A549 (cell line): ENCODE data around the gene ACTN2. TPM values are rescaled to one million over a fixed set of nuclear protein-coding genes. Genes with fewer than 3 reads are reported as not detected.

Experiments
- ATAC-seq, 2 experiments: fragments of 200-7000 bp in 1 of 2; fragments of >200 bp in 1 of 2; cut with Nextera tagmentation in 1 of 2; cut with Tn5 transposase in 1 of 2; 3 replicates each; pipeline versions ENCODE4 v1.8.0 to v1.9.1; 2018 to 2020; ENCODE audit warnings: mild to moderate bottlenecking in 1 of 2, moderate library complexity in 1 of 2
- CTCF ChIA-PET: fragments of 300-600 bp; sonication (Branson Sonifier 250); formaldehyde crosslinking; extraction: SDS; loops from one replicate; lab custom pipeline; 2021; ENCODE audit warnings: antibody characterized with exemption, inconsistent platforms; lab: Yijun Ruan, JAX
- POLR2A ChIA-PET: fragments of 350-600 bp; formaldehyde crosslinking; extraction: SDS; loops from one replicate; lab custom pipeline; 2021; ENCODE audit warnings: antibody characterized with exemption, inconsistent platforms; lab: Yijun Ruan, JAX
- DNase-seq, 2 experiments: peaks; one replicate each; pipeline versions ENCODE4 v3.0.0 to v3.0.0-alpha.2; 2011 to 2016; ENCODE audit warnings: low read depth in 1 of 2, low spot score in 1 of 2
- FAIRE-seq: peaks from 2 replicates; lab custom pipeline; 2011; peaks lifted over from hg19 to GRCh38; lab: Jason Lieb, UNC
- H3K27ac ChIP-seq, 2 experiments: fragments of >200 bp; sonication (Bioruptor Twin); formaldehyde crosslinking; 3 replicates each; pipeline ENCODE4 v1.5.1; 2016 to 2017
- H3K4me1 ChIP-seq: fragments of >200 bp; sonication (Bioruptor Twin); formaldehyde crosslinking; 3 replicates; pipeline ENCODE4 v1.6.1; 2016
- H3K4me2 ChIP-seq: fragments of >200 bp; sonication (Bioruptor Twin); formaldehyde crosslinking; 3 replicates; pipeline ENCODE4 v1.6.1; 2016
- H3K4me3 ChIP-seq: fragments of >200 bp; sonication (Bioruptor Twin); formaldehyde crosslinking; 3 replicates; pipeline ENCODE4 v1.5.1; 2016
- H3K9me3 ChIP-seq: fragments of >200 bp; sonication (Bioruptor Twin); formaldehyde crosslinking; 3 replicates; pipeline ENCODE4 v1.6.1; 2016
- ATOH8 ChIP-seq: fragments of 250-450 bp; sonication (Bioruptor Pico); IDR thresholded peaks from 2 replicates; pipeline ENCODE4 v1.5.0; 2020; ENCODE audit warnings: low read depth, mild to moderate bottlenecking, moderate library complexity
- CHD4 ChIP-seq: fragments of 200-600 bp; sonication (generic); IDR thresholded peaks from 2 replicates; pipeline ENCODE4 v1.6.1; 2016; ENCODE audit warnings: antibody characterized with exemption, mild to moderate bottlenecking, borderline replicate concordance
- EHF ChIP-seq: fragments of 250-450 bp; sonication (Bioruptor Pico); IDR thresholded peaks from 2 replicates; pipeline ENCODE4 v1.5.0; 2020; ENCODE audit warnings: mild to moderate bottlenecking
- EP300 ChIP-seq, 2 experiments: fragments of >200 bp; sonication (Bioruptor Twin); formaldehyde crosslinking; IDR thresholded peaks; 2 replicates in 1 of 2; 3 replicates in 1 of 2; pipeline ENCODE4 v1.6.1; 2016 to 2017
- ESRRA ChIP-seq: fragments of 150-350 bp; IDR thresholded peaks from 2 replicates; pipeline ENCODE4 v1.6.1; 2014; ENCODE audit warnings: mild to moderate bottlenecking, low read length, borderline replicate concordance
- FOSL2 ChIP-seq, 2 experiments: fragments of 450-650 bp in 1 of 2; fragments of >200 bp in 1 of 2; sonication (Bioruptor Twin) in 1 of 2; formaldehyde crosslinking; IDR thresholded peaks; 2 replicates each; pipeline versions ENCODE4 v1.5.0 to v1.6.1; 2016 to 2020; ENCODE audit warnings: mild to moderate bottlenecking in 1 of 2, moderate library complexity in 1 of 2
- GATA3 ChIP-seq: IDR thresholded peaks from 2 replicates; pipeline ENCODE4 v1.6.1; 2012; ENCODE audit warnings: borderline replicate concordance
- HDAC2 ChIP-seq: fragments of 200-600 bp; sonication (generic); IDR thresholded peaks from 2 replicates; pipeline ENCODE4 v1.6.1; 2016
- HOXB5 ChIP-seq: fragments of 250-450 bp; sonication (Bioruptor Pico); IDR thresholded peaks from 2 replicates; pipeline ENCODE4 v1.5.0; 2020; ENCODE audit warnings: mild to moderate bottlenecking, moderate library complexity
- KDM5A ChIP-seq: fragments of 200-600 bp; sonication (generic); IDR thresholded peaks from 2 replicates; pipeline ENCODE4 v1.6.1; 2016; ENCODE audit warnings: antibody characterized with exemption, mild to moderate bottlenecking
- MAZ ChIP-seq: fragments of 150-350 bp; IDR thresholded peaks from 2 replicates; pipeline ENCODE4 v1.6.1; 2014; ENCODE audit warnings: antibody characterized with exemption, low read depth, low read length, borderline replicate concordance
- MYC ChIP-seq: IDR thresholded peaks from 2 replicates; pipeline ENCODE4 v1.6.1; 2012; ENCODE audit warnings: mild to moderate bottlenecking, inconsistent platforms, low read length, improper control_type of control experiment, borderline replicate concordance
- NFE2L2 ChIP-seq: fragments of 150-350 bp; conservative IDR thresholded peaks from 2 replicates; pipeline ENCODE4 v1.6.1; 2014; ENCODE audit warnings: low read length
- PBX3 ChIP-seq: IDR thresholded peaks from 2 replicates; pipeline ENCODE4 v1.6.1; 2012
- POLR2A ChIP-seq: IDR thresholded peaks from 2 replicates; pipeline ENCODE4 v1.6.1; 2012; ENCODE audit warnings: mild to moderate bottlenecking, low read length
- POLR2AphosphoS2 ChIP-seq: conservative IDR thresholded peaks from 2 replicates; pipeline ENCODE4 v1.6.1; 2012; ENCODE audit warnings: low read length, improper control_type of control experiment, inconsistent platforms
- RAD21 ChIP-seq, 2 experiments: fragments of >200 bp in 1 of 2; sonication (Bioruptor Twin) in 1 of 2; formaldehyde crosslinking in 1 of 2; IDR thresholded peaks in 1 of 2; conservative IDR thresholded peaks in 1 of 2; 2 replicates in 1 of 2; 3 replicates in 1 of 2; pipeline ENCODE4 v1.6.1; 2012 to 2018; ENCODE audit warnings: inconsistent platforms in 1 of 2
- RARB ChIP-seq: fragments of 250-450 bp; sonication (Bioruptor Pico); IDR thresholded peaks from 2 replicates; pipeline ENCODE4 v1.8.0; 2021; ENCODE audit warnings: mild to moderate bottlenecking, moderate library complexity
- RCOR1 ChIP-seq: fragments of 150-350 bp; IDR thresholded peaks from 2 replicates; pipeline ENCODE4 v1.6.1; 2014; ENCODE audit warnings: antibody characterized with exemption, low read length, low read depth
- RFX5 ChIP-seq: fragments of 450-650 bp; IDR thresholded peaks from 2 replicates; pipeline ENCODE4 v1.7.1; 2014; ENCODE audit warnings: antibody characterized with exemption, mild to moderate bottlenecking, moderate library complexity
- SMC3 ChIP-seq: fragments of >200 bp; sonication (Bioruptor Twin); formaldehyde crosslinking; IDR thresholded peaks from 3 replicates; pipeline ENCODE4 v1.6.1; 2018; ENCODE audit warnings: inconsistent platforms
- TP53 ChIP-seq: fragments of 250-450 bp; sonication (Bioruptor Pico); IDR thresholded peaks from 2 replicates; pipeline ENCODE4 v1.5.0; 2021; ENCODE audit warnings: mild to moderate bottlenecking, moderate library complexity
- USF2 ChIP-seq: fragments of 450-650 bp; IDR thresholded peaks from 2 replicates; pipeline ENCODE4 v1.6.1; 2014; ENCODE audit warnings: antibody characterized with exemption
- ZC3H11A ChIP-seq: fragments of 450-650 bp; IDR thresholded peaks from 2 replicates; pipeline ENCODE4 v1.6.1; 2014; ENCODE audit warnings: antibody characterized with exemption, mild to moderate bottlenecking
- ZFP36 ChIP-seq: fragments of 450-650 bp; IDR thresholded peaks from 2 replicates; pipeline ENCODE4 v1.6.1; 2014; ENCODE audit warnings: borderline replicate concordance; ENCODE audit not compliant: partially characterized antibody
- WGBS: methylation state at CpG from one replicate; pipeline ENCODE4 v1.1.6; 2017; ENCODE audit errors: missing lambda C conversion rate; 5-methylcytosine and 5-hydroxymethylcytosine counted together
- polyA plus RNA-seq, 4 experiments: library from polyadenylated mRNA; depleted of rRNA in 3 of 4; stranded (reverse); fragments of >200 nt; fragmentation: RNase III in 1 of 4; extraction: RNeasy Plus Mini Kit Qiagen cat#74134 plus additional on column Dnase treatment in 1 of 4; gene quantifications; 2 replicates in 3 of 4; 3 replicates in 1 of 4; pipeline ENCODE4 v1.2.3, GENCODE V29; 2011 to 2017

The ACTN2 gene
- polyA plus RNA-seq, 2 of the 4 experiments (the other 2 are of a cell fraction) = not detected

- POLR2A ChIA-PET = interaction anchor here (1.6 kb wide), 1 partner anchor 14 kb away, joined by 5 read pairs; the partner anchor contains the start of gene MTR
- H3K4me2 ChIP-seq = no peak overlapping the region
- DNase-seq = no peak
- TF ChIP-seq FOSL2 (IDR thresholded peaks at IDR 0.05) (no peak), FOSL2 (CRISPR knock-in tag; IDR thresholded peaks at IDR 0.05) (no peak), RCOR1 (no peak), ZFP36 (no peak), SMC3 (no peak), HDAC2 (no peak), USF2 (no peak), RARB (CRISPR knock-in tag) (no peak), ATOH8 (no peak), RAD21 (conservative IDR thresholded peaks at IDR 0.05 in 1 of 2, IDR thresholded peaks at IDR 0.05 in 1 of 2) (no peak), MYC (no peak), TP53 (CRISPR knock-in tag) (no peak), POLR2A (no peak), ZC3H11A (no peak), KDM5A (no peak), NFE2L2 (no peak)
- TF ChIP-seq, all 56 proteins: peak for 0
- no peak for ATAC-seq
- no peak overlapping the region for H3K27ac ChIP-seq
- H3K4me3 ChIP-seq = no peak overlapping the region
- H3K4me1 ChIP-seq = no peaks in the 10 kb centered on the region
- FAIRE-seq = no peak
- CTCF ChIA-PET = interaction anchor here (1.5 kb wide), 1 partner anchor 14 kb away, joined by 3 read pairs; the partner anchor contains the start of gene MTR
- H3K9me3 ChIP-seq = no peaks in the 10 kb centered on the region
- 89% methylated on average over 8 of the region's 8 CpGs for WGBS
Measured at GRCh38 chr1:236808564-236809130, 122.3 kb downstream of the ACTN2 start.

GRCh38 chr1:236809148-236809547, 122.8 kb downstream of the ACTN2 start:
- Histone ChIP-seq H3K9me3 (no peaks in the 10 kb centered on the region), H3K27ac (no peak overlapping the region)
- CTCF ChIA-PET = interaction anchor here (1.5 kb wide), 1 partner anchor 14 kb away, joined by 3 read pairs; the partner anchor contains the start of gene MTR
- DNase-seq = no peak
- 91% methylated on average over 1 of the region's 1 CpG for WGBS
- no peak for TF ChIP-seq RAD21 (conservative IDR thresholded peaks at IDR 0.05 in 1 of 2, IDR thresholded peaks at IDR 0.05 in 1 of 2)
- TF ChIP-seq ZC3H11A = no peak
- TF ChIP-seq CHD4 = no peak
- no peak for TF ChIP-seq PBX3
- TF ChIP-seq ESRRA = no peak
- TF ChIP-seq MAZ = no peak
- no peak for TF ChIP-seq HOXB5 (CRISPR knock-in tag)
- no peak for TF ChIP-seq EP300 (IDR thresholded peaks at IDR 0.05)
- TF ChIP-seq MYC = no peak
- TF ChIP-seq EHF (CRISPR knock-in tag) = no peak
- no peak for TF ChIP-seq KDM5A
- TF ChIP-seq RARB (CRISPR knock-in tag) = no peak
- TF ChIP-seq USF2 = no peak
- no peak for TF ChIP-seq GATA3
- TF ChIP-seq POLR2AphosphoS2 = no peak
- no peak for TF ChIP-seq RFX5
- TF ChIP-seq, all 56 proteins: peak for 0
- no peak for ATAC-seq
- FAIRE-seq = no peak
- Histone ChIP-seq H3K4me3 (no peak overlapping the region), H3K4me2 (no peak overlapping the region), H3K4me1 (no peaks in the 10 kb centered on the region)
- POLR2A ChIA-PET = interaction anchor here (1.6 kb wide), 1 partner anchor 14 kb away, joined by 5 read pairs; the partner anchor contains the start of gene MTR
